Fibroblast of villous mesenchyme (primary cell): Measurements from ENCODE around the gene PHF21B. TPM values are rescaled to one million over a fixed set of nuclear protein-coding genes. Genes with fewer than 3 reads are reported as not detected.
"Not testable (repeated sequence)": the region's sequence is repeated elsewhere in the genome, so short reads cannot be mapped to it uniquely, and the experiment has no call there.

Experiments
- DNase-seq: peaks from one replicate; pipeline ENCODE4 v3.0.0-alpha.2; 2010; ENCODE audit warnings: low read depth
- H3K4me3 ChIP-seq: 2 replicates; pipeline ENCODE4 v1.5.1; 2011; ENCODE audit warnings: low read depth, mild to moderate bottlenecking, low read length
- total RNA-seq: library from RNA; depleted of rRNA; stranded (reverse); fragments of >200 nt; gene quantifications from 2 replicates; pipeline ENCODE4 v1.2.3, GENCODE V29; 2012
- TF ChIP-seq, protein P1 (sequence below): IDR thresholded peaks from 2 replicates; pipeline ENCODE4 v1.5.1; 2012; ENCODE audit warnings: low read depth, mild to moderate bottlenecking, low read length; ENCODE audit not compliant: insufficient read depth

PHF21B gene
- total RNA-seq, 1 donor: not detected

DNA sequence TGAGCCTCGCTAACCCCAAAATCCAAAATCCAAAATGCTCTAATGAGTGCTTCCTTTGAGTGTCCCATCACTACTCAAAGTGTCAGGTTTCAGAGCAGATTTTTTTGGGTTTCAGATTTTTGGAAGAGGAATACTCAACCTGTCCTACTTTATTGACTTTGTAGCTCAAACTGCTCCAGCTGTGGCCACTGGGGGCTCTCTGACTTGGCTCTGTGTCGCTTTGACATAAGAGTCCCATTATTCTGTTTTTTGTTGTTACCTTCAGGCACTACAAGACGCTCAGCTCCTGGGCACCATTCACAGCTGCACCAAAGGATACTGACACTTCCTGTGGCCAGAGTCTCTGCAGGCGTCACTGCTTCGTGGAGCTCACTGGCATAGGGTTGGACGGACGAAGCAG lies 41.1 kb downstream of the PHF21B start:
- TF ChIP-seq, protein P1, sequence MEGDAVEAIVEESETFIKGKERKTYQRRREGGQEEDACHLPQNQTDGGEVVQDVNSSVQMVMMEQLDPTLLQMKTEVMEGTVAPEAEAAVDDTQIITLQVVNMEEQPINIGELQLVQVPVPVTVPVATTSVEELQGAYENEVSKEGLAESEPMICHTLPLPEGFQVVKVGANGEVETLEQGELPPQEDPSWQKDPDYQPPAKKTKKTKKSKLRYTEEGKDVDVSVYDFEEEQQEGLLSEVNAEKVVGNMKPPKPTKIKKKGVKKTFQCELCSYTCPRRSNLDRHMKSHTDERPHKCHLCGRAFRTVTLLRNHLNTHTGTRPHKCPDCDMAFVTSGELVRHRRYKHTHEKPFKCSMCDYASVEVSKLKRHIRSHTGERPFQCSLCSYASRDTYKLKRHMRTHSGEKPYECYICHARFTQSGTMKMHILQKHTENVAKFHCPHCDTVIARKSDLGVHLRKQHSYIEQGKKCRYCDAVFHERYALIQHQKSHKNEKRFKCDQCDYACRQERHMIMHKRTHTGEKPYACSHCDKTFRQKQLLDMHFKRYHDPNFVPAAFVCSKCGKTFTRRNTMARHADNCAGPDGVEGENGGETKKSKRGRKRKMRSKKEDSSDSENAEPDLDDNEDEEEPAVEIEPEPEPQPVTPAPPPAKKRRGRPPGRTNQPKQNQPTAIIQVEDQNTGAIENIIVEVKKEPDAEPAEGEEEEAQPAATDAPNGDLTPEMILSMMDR: no peak
- no peak overlapping the region for H3K4me3 ChIP-seq
- DNase-seq: no peak

DNA sequence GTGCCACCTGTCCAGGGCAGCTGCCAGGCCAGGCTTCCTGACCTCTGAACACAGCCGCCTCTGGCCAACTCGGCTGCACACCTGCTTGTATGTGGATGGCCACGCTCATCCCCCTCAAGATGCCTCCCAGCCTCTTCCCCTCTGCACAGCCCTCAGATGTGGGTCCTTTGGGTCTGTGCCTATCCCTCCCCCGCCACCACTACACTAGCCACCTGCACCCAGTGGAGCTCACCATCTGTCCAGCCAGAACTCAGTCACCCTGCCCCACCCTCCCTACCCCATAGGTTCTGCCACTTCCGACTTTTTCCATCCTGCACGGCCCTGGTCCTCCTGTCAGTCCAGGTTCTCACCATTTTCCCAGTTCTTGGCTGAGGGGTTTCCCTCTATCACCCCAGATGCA lies 44.6 kb downstream of the PHF21B start:
- TF ChIP-seq, protein P1: no peak
- H3K4me3 ChIP-seq: no peak overlapping the region
- DNase-seq: no peak

DNA sequence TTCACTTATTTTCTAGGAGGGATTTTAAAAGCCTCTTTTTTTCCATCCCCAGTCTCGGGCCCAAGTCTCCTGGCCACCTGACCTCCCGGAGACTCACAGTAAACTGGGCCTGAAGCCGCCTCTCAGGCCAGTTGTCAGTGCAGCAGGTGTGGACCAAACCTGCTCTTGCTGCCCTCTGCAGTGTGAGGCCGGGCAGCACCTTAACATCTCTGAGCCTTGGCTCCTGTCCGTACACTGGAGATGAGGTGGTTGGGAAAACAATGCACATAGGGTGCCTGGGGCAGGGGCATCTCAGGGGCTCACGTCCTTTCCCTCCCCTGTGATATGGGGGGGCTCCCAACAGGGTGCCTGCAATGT lies 45.1 kb downstream of the PHF21B start:
- DNase-seq: no peak
- no peak overlapping the region for H3K4me3 ChIP-seq
- TF ChIP-seq, protein P1: no peak

DNA sequence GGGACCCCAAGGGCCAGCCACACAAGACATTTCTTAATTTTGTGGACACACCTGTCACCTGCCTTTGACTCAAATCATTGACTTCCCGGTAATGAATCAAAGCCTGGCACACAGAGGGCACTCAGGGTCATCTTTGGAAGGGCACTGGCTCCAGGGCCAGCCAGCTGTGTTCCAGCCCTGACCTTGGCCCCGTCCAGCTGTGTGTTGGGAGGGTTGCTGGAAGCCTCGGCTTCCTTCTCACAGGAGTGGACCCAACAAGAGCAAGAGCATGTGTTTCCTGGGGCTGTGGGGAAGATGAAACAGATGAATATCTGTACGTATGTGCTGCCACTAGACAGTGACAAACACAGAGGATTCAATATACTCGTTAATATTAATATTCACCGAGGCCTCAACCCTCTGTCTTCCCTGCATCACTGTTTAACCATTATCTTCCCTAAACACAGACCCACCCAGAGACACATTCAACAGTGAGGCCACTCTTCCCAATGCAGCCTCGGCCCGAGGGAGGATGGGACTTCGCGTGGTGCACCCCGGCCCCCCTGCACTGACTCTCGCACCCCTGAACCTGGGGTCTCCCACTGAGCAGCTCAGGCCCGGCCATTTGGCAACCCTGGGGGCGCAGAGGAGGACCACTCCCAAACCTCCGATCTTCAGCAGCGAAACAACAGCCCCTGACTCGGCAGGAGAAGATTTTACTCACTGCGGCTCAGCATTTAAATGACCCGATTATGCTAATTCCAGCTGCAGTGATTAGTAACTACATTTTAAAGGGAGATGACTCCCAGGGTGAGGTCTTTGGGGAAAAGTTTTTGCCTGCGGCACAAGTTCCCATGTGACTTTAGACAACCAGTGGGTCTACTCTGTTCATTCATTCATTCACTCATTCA lies 45.7 kb downstream of the PHF21B start:
- H3K4me3 ChIP-seq: no peak overlapping the region
- no peak for DNase-seq
- TF ChIP-seq, protein P1: no peak

DNA sequence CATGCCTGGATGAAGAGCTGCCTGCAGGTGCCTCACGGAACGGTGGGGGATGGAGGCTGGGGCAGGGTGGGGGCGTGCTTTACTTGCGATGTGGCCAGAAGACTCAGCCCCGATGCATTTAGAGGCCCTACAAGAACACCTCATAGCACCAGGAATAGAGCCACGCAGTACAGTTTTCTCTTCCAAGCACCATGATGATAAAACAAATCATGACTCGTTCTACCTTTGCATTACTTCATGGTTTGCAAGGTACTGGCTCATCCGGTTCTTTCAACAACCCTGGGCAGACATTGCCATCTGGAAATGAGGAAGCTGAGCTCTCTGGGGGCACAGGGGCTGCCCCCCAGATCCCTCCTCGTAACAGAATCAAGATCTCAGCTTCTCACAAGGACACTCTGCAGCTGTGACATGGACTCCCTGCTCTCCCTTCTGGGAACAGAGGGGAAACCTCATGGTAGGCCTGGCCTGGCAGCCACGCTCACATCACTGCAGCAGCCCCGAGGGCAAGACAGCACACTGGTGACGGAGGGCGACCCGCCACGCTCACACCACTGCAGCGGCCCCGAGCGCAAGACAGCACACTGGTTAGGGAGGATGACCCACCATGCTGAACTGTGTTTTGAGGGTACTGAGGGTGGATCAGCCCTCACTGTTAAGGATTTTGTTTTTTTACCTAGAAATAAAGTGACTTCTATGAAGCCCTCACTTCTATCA lies 46.9 kb downstream of the PHF21B start:
- TF ChIP-seq, protein P1: no peak
- no peak for DNase-seq
- H3K4me3 ChIP-seq: no peak overlapping the region

DNA sequence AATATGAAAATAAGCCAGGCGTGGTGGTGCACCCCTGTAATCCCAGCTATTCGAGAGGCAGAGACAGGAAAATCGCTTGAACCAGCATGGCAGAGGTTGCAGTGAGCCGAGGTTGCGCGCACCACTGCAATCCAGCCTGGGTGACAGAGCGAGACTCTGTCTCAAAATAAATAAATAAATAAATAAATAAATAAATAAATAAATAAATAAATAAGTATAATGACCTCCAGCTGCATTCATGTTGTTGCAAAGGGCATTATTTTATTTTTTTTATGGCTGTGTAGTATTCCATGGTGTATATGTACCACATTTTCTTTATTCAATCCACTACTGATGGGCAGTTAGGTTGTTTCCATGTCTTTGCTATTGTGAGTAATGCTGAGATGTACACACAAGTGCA lies 48.1 kb downstream of the PHF21B start:
- not testable (repeated sequence) for H3K4me3 ChIP-seq, DNase-seq

DNA sequence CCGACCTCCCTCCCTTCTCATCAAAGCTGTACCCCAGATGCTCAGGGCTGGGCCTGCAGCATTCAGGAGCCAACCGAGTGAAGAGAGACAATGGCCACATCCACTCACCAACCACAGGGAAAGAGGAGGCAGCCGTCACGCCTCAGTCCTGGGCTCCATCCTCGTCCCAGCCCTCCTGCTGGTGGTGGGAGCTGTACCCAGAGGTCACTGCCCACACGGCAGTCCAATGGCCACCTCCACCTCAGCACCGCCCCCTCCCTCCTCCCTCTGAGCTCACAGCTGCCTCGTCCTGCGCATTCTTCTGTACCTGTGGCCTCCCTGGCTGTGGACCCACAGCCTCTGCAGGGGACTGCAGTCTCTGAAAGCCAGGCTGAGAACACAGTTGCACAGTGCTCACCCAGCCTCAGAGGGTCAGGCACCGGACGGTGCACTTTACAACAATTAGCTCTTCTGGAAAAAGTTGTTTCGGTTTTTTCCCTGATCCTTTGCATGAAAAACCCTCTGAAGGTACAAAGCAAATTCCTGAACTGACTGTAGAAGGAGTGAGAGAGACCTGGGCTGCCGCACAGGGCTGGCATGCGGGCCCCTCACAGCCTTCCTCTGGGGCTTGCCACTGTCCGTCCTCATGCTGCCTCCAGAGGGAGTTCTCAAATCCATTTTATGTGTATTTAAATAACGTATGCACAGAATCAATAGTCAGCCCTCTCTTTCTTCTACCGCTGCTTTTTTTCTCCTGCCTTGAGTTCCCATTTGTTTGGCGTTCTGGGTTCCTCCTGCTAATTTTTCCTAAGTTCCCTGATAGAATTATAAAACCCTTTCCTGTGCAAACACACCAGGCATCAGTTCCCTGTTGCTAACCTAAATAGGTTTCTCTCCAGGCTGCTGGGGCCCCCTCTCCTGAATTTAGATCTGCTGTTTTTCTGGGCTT lies 52.7 kb downstream of the PHF21B start:
- H3K4me3 ChIP-seq: no peak overlapping the region
- DNase-seq: no peak

More for the DNA sequence above, 52.7 kb downstream of the PHF21B start:
- TF ChIP-seq, protein P1: no peak
